Measurements from ENCODE around the gene CRELD1.
"Not testable (repeated sequence)": the region's sequence is repeated elsewhere in the genome, so short reads cannot be mapped to it uniquely, and the experiment has no call there.

DNA sequence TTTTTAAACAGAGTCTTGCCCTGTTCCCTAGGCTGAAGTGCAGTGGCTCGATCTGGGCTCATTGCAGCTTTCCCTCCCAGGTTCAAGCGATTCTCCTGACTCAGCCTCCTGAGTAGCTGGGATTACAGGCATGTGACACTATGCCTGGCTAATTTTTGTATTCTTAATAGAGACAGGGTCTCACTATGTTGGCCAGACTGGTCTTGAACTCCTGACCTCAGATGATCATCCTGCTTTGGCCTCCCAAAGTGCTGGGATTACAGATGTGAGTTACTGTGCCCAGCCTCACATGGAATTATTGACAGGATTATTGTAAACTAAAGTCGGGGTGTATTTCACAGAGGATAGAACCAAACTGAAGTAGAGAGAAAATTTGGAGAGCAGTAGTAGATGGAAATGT is 37.9 kb upstream of the CRELD1 start:
- TF ChIP-seq POLR2A, POLR2AphosphoS5 (IDR thresholded peaks at IDR 0.05): not testable (repeated sequence)
- TF ChIP-seq, protein P1, sequence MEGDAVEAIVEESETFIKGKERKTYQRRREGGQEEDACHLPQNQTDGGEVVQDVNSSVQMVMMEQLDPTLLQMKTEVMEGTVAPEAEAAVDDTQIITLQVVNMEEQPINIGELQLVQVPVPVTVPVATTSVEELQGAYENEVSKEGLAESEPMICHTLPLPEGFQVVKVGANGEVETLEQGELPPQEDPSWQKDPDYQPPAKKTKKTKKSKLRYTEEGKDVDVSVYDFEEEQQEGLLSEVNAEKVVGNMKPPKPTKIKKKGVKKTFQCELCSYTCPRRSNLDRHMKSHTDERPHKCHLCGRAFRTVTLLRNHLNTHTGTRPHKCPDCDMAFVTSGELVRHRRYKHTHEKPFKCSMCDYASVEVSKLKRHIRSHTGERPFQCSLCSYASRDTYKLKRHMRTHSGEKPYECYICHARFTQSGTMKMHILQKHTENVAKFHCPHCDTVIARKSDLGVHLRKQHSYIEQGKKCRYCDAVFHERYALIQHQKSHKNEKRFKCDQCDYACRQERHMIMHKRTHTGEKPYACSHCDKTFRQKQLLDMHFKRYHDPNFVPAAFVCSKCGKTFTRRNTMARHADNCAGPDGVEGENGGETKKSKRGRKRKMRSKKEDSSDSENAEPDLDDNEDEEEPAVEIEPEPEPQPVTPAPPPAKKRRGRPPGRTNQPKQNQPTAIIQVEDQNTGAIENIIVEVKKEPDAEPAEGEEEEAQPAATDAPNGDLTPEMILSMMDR (IDR thresholded peaks at IDR 0.05), result not testable (repeated sequence)

Measured in gastroesophageal sphincter (tissue), 3 donors.